Activated CD4-positive, CD25-positive, alpha-beta regulatory T cell treated with anti-CD3 and anti-CD28 coated beads, Interleukin-2, amount 50 U/mL, for 72 hours (primary cell): ENCODE measurements around the gene C14orf93.
"Not testable (repeated sequence)": the region's sequence is repeated elsewhere in the genome, so short reads cannot be mapped to it uniquely, and the experiment has no call there.

ENCODE experiments used
- DNase-seq: peaks from one replicate; pipeline ENCODE4 v3.0.0; 2021

C14orf93 gene

GRCh38 chr14:22966783-22967269 lies 43.1 kb downstream of the C14orf93 start:
- DNase-seq: no peak

DNA sequence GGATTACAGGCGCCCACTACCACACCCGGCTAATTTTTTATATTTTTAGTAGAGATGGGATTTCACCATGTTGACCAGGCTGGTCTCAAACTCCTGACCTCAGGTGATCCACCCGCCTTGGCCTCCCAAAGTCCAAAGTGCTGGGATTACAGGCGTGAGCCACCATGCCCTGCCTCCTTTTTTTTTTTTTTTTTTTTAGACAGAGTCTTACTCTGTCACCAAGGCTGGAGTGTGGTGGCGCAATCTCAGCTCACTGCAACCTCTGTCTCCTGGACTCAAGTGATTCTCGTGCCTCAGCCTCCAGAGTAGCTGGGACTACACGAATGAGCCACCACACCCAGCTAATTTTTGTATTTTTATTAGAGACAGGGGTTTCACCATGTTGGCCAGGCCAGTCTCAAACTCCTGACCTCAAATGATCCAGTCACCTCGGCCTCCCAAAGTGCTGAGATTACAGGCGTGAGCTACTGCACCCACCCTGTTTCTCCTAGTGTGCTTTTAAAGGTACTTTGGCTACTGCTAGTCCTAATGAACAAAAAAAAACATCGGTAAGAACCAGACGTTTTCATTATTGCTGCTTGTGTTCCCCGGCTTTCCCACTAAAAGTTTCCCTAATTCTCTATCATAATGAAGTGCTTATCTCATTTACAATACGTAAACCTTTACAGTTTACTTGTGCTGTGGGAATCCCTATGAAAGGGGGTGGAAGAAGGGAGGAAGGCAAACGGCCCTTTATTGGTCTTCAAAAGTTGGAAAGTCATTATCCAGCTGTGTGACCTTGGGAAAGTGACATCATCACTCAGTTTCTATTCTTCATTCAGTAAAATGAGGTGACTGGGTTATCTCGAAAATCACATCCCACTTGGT lies 43.8 kb downstream of the C14orf93 start:
- not testable (repeated sequence) for DNase-seq

- DNase-seq: no peak
Observed at GRCh38 chr14:22962061-22962676, 47.8 kb downstream of the C14orf93 start.

GRCh38 chr14:22955702-22956569 lies 54.0 kb downstream of the C14orf93 start:
- DNase-seq: no peak

GRCh38 chr14:22952418-22952817 lies 57.5 kb downstream of the C14orf93 start:
- DNase-seq: no peak

DNA sequence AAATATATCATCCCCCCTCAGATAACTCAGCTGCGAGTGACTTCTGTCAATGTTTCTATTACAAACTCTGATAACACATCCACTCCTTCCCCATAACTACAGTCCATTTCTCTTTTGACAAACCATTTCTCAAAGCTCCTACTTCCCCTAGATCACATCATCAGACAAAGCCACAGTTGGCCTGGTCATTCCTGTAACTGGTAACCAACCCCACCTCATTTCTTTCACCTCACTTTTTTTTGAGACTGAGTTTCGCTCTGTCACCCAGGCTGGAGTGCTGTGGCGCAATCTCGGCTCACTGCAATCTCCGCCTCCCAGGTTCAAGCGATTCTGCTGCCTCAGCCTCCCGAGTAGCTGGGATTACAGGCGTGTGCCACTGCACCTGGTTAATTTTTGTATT lies 58.1 kb downstream of the C14orf93 start:
- not testable (repeated sequence) for DNase-seq

GRCh38 chr14:22945642-22946041 lies 64.3 kb downstream of the C14orf93 start:
- DNase-seq: no peak

GRCh38 chr14:22939684-22940083 lies 70.3 kb downstream of the C14orf93 start:
- no peak for DNase-seq
